Hematopoietic multipotent progenitor cell treated with erythropoietin and hydrocortisone succinate and interleukin-3 and kit ligand, for 6 days (in vitro differentiated cells): Measurements from ENCODE around the gene SCAMP3.
"Not testable (repeated sequence)": the region's sequence is repeated elsewhere in the genome, so short reads cannot be mapped to it uniquely, and the experiment has no call there.

ENCODE experiments used
- DNase-seq: peaks from one replicate; pipeline ENCODE4 v3.0.0-alpha.2; 2015

The SCAMP3 gene

GRCh38 chr1:155226910-155227260, 35.3 kb downstream of the SCAMP3 start:
- DNase-seq, result peak; percentile 84

GRCh38 chr1:155226188-155226909, 35.8 kb downstream of the SCAMP3 start:
- peak; percentile 96 for DNase-seq

- not testable (repeated sequence) for DNase-seq
Observed at GRCh38 chr1:155225404-155225759, 36.8 kb downstream of the SCAMP3 start.

GRCh38 chr1:155223047-155223446, 39.1 kb downstream of the SCAMP3 start:
- DNase-seq, result no peak

- DNase-seq, result not testable (repeated sequence)
Observed at GRCh38 chr1:155220211-155220965, 41.8 kb downstream of the SCAMP3 start.

- DNase-seq, result peak; percentile 74
Observed at GRCh38 chr1:155219592-155220031, 42.5 kb downstream of the SCAMP3 start.

GRCh38 chr1:155218854-155219591, 43.1 kb downstream of the SCAMP3 start:
- peak; percentile 81 for DNase-seq

GRCh38 chr1:155214702-155215101, 47.5 kb downstream of the SCAMP3 start:
- not testable (repeated sequence) for DNase-seq

- not testable (repeated sequence) for DNase-seq
Observed at GRCh38 chr1:155212051-155212440, 50.1 kb downstream of the SCAMP3 start.

GRCh38 chr1:155211381-155212050, 50.6 kb downstream of the SCAMP3 start:
- not testable (repeated sequence) for DNase-seq

- DNase-seq, result no peak
Observed at GRCh38 chr1:155210314-155211104, 51.7 kb downstream of the SCAMP3 start.

- no peak for DNase-seq
Observed at GRCh38 chr1:155209312-155209721, 52.8 kb downstream of the SCAMP3 start.

GRCh38 chr1:155208541-155209311, 53.4 kb downstream of the SCAMP3 start, which contains the start of gene MTX1:
TSS of gene MTX1 (plus strand) at chr1:155208695. CDS start at chr1:155208805, 110 bp downstream.
- peak; percentile 94 for DNase-seq

- peak; percentile 33 for DNase-seq
Observed at GRCh38 chr1:155207806-155208540, 54.2 kb downstream of the SCAMP3 start, which contains the start of gene THBS3. TSS of gene THBS3 (minus strand) at chr1:155207897. CDS start at chr1:155207876, 21 bp downstream.

- peak; percentile 92 for DNase-seq
Observed at GRCh38 chr1:155206891-155207805, 55.0 kb downstream of the SCAMP3 start.
